GM12875 (cell line): ENCODE measurements around the gene SIK3.
"Not testable (repeated sequence)": the region's sequence is repeated elsewhere in the genome, so short reads cannot be mapped to it uniquely, and the experiment has no call there.

Source experiments
- H3K4me3 ChIP-seq: one replicate; pipeline ENCODE4 v1.5.1; 2011; ENCODE audit warnings: low read depth, low read length, control low read depth
- TF ChIP-seq, protein P1 (sequence below): IDR thresholded peaks from 2 replicates; pipeline ENCODE4 v1.5.1; 2011; ENCODE audit warnings: low read depth, mild to moderate bottlenecking, control low read depth, inconsistent platforms, low read length, moderate library complexity, borderline replicate concordance; ENCODE audit not compliant: insufficient read depth

The SIK3 gene

DNA sequence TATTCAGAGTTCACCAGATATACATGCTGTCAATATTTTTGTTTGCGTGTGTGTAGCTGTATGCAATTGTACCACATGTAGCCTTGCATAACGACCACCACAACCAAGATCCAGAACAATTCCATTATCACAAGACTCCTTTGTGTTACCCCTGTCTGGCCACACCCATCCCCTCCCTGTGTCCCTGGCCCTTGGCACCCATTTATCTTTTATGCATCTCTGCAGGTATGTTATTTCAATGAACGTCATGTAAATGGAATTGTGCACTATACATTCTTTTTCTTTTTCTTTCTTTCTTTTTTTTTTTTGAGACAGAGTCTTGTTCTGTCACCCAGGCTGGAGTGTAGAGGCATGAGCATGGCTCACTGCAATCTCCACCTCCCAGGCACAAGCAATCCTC lies 36.2 kb upstream of the SIK3 start:
- TF ChIP-seq, protein P1, sequence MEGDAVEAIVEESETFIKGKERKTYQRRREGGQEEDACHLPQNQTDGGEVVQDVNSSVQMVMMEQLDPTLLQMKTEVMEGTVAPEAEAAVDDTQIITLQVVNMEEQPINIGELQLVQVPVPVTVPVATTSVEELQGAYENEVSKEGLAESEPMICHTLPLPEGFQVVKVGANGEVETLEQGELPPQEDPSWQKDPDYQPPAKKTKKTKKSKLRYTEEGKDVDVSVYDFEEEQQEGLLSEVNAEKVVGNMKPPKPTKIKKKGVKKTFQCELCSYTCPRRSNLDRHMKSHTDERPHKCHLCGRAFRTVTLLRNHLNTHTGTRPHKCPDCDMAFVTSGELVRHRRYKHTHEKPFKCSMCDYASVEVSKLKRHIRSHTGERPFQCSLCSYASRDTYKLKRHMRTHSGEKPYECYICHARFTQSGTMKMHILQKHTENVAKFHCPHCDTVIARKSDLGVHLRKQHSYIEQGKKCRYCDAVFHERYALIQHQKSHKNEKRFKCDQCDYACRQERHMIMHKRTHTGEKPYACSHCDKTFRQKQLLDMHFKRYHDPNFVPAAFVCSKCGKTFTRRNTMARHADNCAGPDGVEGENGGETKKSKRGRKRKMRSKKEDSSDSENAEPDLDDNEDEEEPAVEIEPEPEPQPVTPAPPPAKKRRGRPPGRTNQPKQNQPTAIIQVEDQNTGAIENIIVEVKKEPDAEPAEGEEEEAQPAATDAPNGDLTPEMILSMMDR: no peak

DNA sequence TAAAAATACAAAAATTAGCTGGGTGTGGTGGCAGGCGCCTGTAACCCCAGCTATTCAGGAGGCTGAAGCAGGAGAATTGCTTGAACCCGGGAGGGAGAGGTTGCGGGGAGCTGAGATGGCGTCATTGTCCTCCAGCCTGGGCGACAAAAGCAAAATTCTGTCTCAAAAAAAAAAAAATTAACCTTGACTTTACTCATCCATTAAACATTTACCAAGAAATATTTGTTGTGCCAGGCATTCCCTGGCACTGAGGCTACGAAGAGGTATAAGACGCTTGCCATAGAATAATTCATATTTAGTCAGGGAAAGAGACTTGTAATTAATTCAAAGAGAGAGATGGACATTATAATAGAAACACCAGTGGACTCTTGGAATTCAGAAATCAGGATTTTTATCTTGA lies 32.7 kb upstream of the SIK3 start:
- TF ChIP-seq, protein P1: no peak
- no peak overlapping the region for H3K4me3 ChIP-seq

More for the DNA sequence above, 36.2 kb upstream of the SIK3 start:
- no peak overlapping the region for H3K4me3 ChIP-seq

DNA sequence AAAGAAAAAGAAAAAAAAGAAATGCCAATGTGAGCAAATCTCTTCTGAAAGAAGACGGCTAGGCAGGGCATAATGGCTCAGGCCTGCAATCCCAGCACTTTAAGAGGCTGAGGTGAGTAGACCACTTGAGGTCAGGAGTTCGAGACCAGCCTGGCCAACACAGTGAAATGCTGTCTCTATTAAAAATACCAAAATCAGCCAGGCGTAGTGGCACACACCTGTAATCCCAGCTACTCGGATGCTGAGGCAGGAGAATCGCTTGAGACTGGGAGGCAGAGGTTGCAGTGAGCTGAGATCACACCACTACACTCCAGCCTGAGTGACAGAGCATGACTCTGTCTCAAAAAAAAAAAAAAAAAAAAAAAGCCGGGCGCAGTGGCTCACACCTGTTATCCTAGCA lies 32.2 kb upstream of the SIK3 start:
- H3K4me3 ChIP-seq: not testable (repeated sequence)

DNA sequence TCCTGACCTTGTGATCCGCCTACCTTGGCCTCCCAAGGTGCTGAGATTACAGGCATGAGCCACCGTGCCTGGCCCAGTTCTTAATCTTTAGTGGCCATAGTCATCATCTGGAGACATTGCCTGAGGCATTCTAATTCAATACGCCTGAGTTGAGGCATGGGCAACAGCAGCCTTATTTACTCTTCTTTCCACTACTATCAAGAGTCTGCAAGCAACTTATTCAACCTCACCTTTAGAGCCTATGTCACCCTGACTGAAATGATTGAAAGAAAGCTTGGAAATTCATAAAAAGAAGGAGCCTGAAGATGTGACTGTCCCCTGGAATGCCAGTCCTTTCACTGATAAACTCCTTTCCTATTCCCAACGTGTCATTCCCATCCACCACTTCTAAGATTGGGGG lies 30.1 kb upstream of the SIK3 start:
- no peak overlapping the region for H3K4me3 ChIP-seq
- TF ChIP-seq, protein P1: no peak

DNA sequence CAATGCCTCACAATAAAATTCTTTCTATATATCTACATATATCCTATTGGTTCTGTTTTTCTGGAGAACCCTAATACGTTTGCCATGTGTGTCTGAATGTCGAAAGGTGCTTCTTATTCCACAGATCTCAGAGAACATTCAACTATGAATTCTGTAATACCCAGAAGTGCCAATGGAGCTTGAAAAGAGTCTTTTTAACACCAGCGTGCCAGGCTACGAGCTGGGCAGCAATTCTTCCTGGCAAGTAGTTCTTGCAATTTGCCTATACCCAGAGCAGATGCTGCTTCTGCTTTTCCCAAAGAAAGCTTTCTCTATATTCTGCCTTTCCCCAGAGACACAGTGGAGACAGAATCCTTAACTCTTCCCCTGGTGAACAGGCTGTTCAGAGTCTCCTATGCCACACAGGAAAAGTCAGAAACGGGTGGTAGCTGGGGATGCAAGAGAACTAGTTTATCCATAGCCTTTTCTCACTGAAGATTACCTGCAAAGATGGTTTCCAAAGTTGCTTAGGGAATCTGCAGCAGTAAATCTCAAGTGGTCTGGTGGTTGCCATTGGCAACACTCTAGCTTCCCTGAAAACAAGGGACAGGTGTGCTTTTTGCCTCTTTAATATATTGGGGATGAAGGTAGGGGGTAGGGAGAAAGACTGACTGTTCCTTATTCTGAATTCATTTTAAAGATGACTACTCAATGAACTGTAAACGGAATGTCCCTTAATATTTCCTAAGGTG lies 29.1 kb upstream of the SIK3 start:
- TF ChIP-seq, protein P1: no peak

DNA sequence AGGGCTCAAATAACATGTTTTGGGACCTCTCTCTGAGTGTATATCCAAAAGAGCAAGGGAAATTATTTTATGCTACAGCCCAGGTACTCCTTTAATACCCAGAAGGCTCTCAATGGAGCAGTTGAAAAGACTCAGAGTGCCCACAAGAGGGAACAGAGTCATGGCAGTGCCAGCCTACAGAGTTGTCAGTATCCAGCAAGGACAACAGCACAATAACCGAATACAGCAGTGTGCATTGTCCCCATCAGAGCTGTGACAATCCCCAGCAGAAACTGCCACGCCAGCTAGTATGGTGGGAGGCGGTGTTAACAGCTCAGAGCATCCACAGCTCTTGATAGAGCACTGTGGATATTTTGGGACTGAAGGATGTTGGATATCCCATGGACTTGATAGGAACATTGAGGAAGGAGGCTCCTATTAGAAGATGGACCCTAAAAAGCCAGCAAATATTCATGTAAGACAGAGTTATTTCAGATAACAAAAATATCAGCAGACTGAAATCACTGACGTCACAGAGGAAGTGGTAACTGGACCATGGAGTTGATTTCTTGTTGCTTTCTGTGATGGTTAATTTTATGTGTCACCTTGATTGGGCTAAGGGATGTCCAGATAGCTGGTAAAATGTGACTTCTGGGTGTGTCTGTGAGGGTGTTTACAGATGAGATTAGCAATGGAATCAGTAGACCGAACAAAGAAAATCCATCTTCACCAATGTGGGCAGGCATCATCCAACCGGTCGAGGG lies 28.2 kb upstream of the SIK3 start:
- H3K4me3 ChIP-seq: no peak overlapping the region
- TF ChIP-seq, protein P1: no peak

More for the DNA sequence above, 29.1 kb upstream of the SIK3 start:
- no peak overlapping the region for H3K4me3 ChIP-seq

DNA sequence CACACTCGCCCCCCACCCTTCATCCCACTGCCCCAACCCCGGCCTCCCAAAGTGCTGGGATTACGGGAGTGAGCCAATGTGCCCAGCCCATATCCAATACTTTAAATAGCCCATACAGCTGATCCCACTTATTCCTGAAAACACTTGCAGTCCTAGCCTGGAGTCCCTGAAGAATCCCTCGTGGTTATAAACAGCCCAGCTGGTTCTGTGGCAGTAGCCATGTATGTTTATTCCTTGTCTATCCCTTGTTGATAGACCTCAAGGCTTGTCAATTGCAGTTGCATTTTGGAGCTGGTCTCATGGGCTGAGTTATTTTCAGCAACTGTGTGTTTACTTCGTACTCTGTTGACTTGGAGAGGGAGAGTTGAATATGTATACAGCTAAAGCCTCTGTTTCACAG lies 24.3 kb upstream of the SIK3 start:
- no peak overlapping the region for H3K4me3 ChIP-seq
- TF ChIP-seq, protein P1: no peak
